GM19452 (cell line): ENCODE data around the gene RHOBTB1.
"Not testable (repeated sequence)": the region's sequence is repeated elsewhere in the genome, so short reads cannot be mapped to it uniquely, and the experiment has no call there.

Source experiments
- ATAC-seq: cut with Tn5 transposase; IDR thresholded peaks from one replicate; pipeline ENCODE4 v1.9.1; 2021; ENCODE audit not compliant: unreplicated experiment

The RHOBTB1 gene

GRCh38 chr10:60944058-60944909 is at the start of gene RHOBTB1:
RHOBTB1 (minus strand) TSS chr10:60944185; CDS start chr10:60911542, 32,643 bp downstream.
- ATAC-seq: peak; percentile 52

GRCh38 chr10:60992636-60993035 is 48.7 kb upstream of the RHOBTB1 start:
- ATAC-seq: no peak

DNA sequence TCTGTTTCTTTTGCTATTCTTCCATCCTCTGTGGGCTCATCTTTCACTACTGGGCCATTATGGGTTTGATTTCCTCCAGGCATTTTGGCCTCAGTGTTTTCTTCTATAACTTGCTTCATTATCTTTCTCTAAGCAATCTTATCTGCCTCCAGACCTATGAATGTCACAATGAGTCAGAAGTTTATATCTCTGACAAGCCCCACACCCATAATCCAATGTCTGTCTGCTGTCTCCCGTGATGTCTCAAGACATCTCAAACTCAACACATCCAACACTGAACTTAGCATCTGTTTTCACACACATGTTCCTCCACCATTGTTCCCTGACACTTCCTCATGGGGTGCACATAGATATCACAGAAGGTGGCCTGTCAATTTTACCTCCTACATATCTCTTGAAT is 46.7 kb upstream of the RHOBTB1 start:
- ATAC-seq: no peak

GRCh38 chr10:60989400-60989876 is 45.5 kb upstream of the RHOBTB1 start:
- no peak for ATAC-seq

- no peak for ATAC-seq
These were observed 42.8 kb upstream of the RHOBTB1 start for GRCh38 chr10:60986791-60987190.

DNA sequence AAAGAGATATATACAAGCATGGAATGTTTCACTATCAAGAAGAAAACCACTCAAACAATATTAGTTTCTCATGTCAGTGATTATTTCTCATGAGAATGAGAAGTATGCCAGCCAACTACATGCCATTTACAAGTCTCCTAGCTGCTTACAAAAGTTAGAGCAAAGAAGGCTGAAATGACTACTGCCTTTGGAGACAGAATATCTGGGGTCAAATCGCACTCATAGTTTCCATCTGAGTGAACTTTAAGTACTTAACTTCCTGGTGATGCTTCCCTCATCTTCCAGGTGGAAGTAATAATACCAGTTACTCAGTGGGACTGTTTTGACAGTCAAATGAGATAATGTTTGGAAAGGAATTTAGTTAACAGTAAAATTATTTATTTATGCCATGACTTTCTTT is 42.0 kb upstream of the RHOBTB1 start:
- ATAC-seq: no peak

DNA sequence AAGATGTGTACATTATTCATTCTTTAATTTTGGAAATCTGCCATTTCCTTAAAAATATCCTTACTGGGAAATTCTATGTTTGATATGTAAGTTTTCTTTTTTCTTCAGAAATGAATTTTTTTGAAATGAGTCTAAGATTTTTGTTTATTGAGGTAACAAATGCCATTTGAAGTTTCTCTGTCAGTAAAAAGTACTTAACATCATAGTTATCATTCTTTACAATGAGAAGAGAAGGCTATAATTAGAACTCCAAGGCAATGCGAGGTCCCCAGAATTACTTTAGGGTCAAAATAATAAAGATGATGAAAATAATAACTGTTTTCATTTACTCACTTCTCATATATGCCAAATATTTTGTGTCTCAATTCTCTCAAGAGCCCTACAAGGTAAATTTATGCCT is 37.0 kb upstream of the RHOBTB1 start:
- ATAC-seq: no peak

DNA sequence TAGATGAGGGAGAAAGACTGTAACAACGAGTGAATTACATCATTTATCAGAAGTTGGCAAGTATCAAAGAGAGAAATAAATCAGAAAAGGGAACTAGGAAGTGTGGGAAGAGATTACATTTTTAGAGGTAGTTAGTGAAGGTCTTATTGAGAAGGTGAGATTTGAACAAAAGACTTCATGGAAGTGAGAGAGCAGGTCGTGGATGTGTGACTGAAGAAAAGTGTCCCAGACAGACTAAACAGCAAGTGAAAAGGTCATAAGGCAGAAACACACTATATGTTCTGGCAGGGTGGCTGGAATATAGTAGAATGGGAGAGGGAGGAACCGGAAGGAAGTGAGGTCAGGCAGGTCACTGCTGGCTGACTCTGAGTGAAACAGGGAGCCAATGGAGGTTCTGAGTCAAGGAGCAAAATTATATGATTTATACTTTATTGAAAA is 35.7 kb upstream of the RHOBTB1 start:
- no peak for ATAC-seq

GRCh38 chr10:60978287-60979115 is 34.5 kb upstream of the RHOBTB1 start:
- no peak for ATAC-seq

DNA sequence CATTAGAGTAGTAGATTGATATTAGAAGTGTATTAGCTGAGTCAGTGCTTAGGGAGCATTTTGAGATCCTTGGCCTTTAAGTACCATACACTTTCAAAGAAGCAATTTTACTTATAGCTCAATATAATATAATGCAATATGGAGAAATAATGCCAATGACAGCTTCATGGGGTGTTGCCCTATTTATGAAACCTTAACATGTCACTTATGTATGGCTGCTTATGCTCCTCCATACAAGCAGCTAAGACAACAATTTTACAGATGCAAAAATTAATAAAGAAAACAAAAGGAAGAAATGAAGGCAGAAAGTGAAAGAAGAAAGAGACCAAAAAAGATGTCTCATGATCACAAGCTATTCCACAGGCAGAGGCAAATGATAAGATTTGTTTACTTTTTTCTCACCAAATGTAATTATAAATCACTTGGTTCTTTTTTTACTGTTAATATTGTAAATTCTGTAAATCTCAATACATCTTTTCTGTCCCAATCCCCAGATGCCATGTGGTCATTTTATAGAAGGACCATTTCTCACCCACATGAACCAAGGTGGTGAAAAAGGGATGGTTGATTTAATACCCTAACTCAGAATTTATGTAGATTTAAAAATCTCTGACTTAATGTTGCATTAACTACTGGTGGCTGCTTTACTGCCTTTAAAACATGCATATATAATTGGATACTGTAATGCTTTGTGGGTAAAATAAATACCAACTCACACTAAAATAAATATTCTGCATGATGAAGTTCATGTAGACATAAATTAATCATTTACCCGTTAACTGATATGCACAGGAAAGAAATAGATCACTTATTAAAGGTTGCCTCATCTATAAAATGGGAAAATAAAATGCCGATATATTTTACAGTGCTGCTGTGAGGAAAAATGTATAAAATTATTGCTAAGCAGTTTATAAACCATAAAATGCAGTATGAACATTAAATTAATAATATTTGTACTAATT is 33.5 kb upstream of the RHOBTB1 start:
- ATAC-seq: no peak

DNA sequence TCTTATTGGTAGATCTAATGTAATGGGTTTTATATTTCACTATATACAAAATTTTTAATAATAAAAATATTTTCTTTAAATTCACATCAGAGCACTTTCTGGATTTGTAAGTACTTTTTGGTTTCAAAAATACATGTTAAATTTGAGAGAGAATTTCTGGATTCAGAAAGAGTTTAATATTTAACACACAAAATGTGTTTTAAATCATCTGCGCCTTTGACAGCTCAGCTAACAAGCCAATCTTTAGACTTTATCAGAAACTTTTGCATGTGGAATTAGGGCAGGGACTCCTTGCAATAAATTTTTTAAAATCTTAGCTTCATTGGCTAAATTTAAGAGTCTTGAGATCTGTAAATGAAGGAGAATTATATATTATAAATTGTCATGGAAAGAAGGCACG is 32.7 kb upstream of the RHOBTB1 start:
- no peak for ATAC-seq

- ATAC-seq: no peak
These were observed 31.7 kb upstream of the RHOBTB1 start for GRCh38 chr10:60975716-60976115.

GRCh38 chr10:60974463-60975149 is 30.6 kb upstream of the RHOBTB1 start:
- ATAC-seq: no peak

- ATAC-seq: no peak
These were observed 29.1 kb upstream of the RHOBTB1 start for GRCh38 chr10:60973086-60973485.

DNA sequence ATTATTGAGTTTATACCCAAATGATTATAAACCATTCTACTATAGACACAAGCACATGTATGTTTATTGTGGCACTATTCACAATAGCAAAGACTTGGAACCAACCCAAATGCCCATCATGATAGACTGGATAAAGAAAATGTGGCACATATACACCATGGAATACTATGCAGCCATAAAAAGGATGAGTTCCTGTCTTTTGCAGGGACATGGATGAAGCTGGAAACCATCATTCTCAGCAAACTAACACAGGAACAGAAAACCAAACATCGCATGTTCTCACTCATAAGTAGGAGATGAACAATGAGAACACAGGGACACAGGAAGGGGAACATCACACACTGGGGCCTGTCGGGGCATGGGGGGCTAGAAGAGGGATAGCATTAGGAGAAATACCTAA is 28.2 kb upstream of the RHOBTB1 start:
- not testable (repeated sequence) for ATAC-seq

DNA sequence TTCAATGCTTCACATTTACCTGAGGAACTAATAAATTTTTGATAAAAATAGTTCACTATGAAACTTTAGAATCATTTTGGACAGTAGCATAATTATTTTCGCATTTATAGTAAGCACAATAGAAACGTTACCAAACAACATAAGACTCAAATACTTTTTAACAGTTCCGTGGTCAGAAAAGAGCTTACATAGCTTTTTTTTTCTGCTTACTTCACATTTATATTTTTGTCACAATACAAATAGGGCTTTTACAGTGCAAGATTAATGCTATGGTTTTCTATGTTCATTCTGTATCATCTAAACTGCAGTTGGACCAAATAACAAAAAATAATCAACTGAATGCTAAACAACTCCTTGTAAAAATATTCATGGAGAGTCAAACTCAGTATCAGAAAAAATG is 26.5 kb upstream of the RHOBTB1 start:
- ATAC-seq: no peak

GRCh38 chr10:60968504-60968903 is 24.5 kb upstream of the RHOBTB1 start:
- no peak for ATAC-seq

DNA sequence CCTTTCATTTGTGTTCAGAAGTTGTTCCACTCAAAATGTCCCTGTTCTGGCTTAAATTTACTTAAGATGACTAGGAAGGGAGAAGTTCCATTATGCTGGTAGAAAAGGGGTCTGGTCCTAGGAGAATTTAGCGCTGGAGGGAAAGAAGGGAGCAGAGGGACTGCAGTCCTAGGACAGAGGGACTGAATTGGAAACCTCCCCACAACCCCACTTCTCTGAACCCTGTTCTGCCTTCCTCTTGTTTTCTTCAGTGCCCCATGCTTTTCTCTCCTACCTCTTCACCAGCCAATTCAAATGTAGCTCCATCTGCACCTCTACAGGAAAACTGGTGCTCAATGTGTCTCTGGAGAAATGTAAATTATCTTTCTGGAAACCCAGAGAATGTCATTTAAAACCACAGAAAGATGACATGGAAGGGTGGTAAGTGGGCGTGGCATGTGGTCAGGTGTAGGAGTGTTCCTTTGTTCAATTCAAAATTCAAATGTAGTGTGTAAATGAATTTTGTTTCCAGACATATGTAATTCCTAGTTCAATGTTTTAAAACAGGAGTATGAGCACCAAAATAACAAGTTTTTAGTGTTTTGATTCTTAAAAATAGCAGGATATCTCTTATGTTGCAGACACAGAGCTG is 24.0 kb upstream of the RHOBTB1 start:
- ATAC-seq: no peak

DNA sequence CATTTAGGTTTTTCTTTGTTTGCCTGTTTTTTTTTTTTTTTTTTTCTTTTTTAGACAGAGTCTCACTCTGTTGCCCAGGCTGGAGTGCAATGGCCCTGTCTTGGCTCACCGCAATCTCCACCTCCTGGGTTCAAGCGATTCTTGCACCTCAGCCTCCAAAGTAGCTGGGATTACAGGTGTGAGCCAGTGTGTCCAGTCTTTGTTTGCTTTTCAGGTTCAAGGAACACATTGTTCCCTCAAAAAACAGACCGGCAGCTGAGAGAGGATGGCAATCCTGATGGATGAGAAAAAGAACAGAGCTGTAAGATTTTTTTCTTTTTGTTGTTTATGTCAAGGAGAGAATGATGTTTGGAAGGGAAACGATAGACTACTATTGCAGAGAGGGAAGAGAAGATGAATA is 23.3 kb upstream of the RHOBTB1 start:
- ATAC-seq: no peak

DNA sequence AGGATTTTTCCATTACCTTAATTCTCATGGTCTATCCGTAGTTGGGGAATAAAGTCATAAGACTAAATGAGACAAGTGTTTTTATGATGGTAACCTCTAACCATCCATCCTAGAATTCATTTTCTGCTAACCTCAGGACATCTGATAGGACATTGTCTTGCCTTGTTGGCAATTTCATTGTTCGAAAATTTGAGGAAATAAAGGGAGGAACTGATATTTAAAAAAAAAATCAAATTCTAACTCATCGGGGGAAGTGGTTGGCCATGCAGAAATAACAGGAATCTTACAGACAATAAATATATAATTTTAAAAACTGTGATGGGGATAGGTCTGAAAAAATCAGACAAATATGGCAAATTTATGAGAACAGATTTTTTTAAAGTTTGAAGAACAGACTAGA is 21.7 kb upstream of the RHOBTB1 start:
- no peak for ATAC-seq
